IPS-18a (cell line): Measurements from ENCODE around the gene CYTH4.

Source experiments
- H3K27ac ChIP-seq: one replicate; pipeline ENCODE4 v1.5.1; 2013; ENCODE audit warnings: low read length
- H3K27me3 ChIP-seq: one replicate; pipeline ENCODE4 v1.6.1; 2013; ENCODE audit warnings: mild to moderate bottlenecking, low read length; ENCODE audit not compliant: control insufficient read depth, insufficient read depth
- H3K36me3 ChIP-seq: one replicate; pipeline ENCODE4 v1.6.1; 2013; ENCODE audit warnings: low read depth, low read length; ENCODE audit not compliant: control insufficient read depth
- H3K4me1 ChIP-seq: one replicate; pipeline ENCODE4 v1.6.1; 2013; ENCODE audit warnings: low read depth, low read length; ENCODE audit not compliant: control insufficient read depth
- H3K4me3 ChIP-seq: one replicate; pipeline ENCODE4 v1.5.1; 2013; ENCODE audit warnings: low read length
- H3K9ac ChIP-seq: one replicate; pipeline ENCODE4 v1.6.1; 2013; ENCODE audit warnings: mild to moderate bottlenecking, low read length, moderate library complexity
- H3K9me3 ChIP-seq: one replicate; pipeline ENCODE4 v1.6.1; 2013; ENCODE audit warnings: low read depth, low read length; ENCODE audit not compliant: control insufficient read depth

CYTH4 gene

DNA sequence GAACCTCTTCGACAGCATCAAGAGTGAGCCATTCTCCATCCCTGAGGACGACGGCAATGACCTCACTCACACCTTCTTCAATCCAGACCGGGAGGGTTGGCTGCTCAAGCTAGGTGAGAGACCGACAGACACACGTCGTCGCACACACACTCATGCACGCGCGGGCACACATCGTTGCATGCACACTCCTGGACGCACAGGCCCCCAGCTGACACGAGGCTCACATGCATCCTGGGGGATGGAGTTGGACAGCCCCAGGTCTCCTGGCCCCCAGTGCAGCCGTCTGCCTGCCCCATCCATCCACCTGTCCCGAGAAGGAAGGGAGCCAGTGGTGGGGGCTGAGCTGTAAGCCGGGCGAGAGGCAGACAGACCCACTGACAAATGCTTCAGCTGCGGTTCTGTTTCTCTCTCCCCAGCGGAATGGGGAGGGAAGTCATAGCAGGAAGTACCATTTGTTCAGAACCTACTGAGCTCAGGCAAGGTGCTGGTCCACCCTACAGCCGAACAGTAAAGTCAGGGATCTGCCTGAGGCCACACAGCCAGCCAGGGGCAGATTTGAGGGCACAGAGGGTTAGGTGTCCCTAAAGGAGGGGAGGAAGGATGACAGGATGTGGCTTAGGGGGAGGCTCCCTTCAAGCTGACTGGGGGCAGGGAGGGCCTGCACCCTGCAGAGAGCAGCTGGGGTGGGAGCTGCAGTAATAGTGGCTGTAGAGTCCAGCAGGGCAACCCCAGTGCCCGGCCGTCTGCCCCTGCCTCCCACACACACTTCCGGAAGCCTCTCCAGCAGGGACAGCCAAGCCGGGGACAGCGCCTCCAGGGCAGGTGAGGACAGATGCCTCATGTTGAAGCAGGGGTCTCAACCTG lies 27.1 kb downstream of the CYTH4 start:
- Histone ChIP-seq H3K36me3 (no peaks in the 10 kb centered on the region), H3K27me3 (peaks cover 3% of the 10 kb centered on the region), H3K9ac (no peak overlapping the region), H3K4me1 (peaks cover 23% of the 10 kb centered on the region), H3K9me3 (no peaks in the 10 kb centered on the region), H3K27ac (no peak overlapping the region), H3K4me3 (no peak overlapping the region)

DNA sequence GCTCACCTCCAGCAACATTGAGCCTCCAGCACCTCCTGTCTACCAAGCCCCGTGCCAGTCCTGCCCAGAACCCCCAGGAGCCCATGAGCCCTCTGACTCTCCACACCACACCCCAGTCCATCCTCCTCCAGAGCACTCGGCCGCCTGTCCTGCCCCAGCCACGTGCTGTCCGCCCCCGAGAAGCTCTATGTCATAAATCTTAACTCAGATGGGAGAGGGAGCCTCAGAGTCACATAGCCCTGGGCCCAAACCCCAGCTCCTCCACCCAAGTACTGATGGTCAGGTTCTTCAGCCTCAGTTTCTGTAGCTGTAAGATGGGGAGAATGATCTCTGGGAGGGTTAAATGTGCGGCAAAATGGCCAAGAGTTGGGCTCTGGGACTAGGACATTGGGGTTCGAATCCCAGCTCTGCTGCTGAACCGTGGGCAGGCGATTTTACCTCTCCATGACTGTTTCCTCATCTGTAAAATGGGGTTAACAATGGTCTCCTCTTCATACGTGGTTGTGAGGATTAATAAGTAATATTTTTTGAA lies 27.8 kb downstream of the CYTH4 start:
- H3K4me1 ChIP-seq, result peaks cover 16% of the 10 kb centered on the region
- H3K4me3 ChIP-seq, result no peak overlapping the region
- no peaks in the 10 kb centered on the region for H3K27me3 ChIP-seq
- no peak overlapping the region for H3K9ac ChIP-seq
- no peak overlapping the region for H3K27ac ChIP-seq
- no peaks in the 10 kb centered on the region for H3K9me3 ChIP-seq
- H3K36me3 ChIP-seq, result no peaks in the 10 kb centered on the region

DNA sequence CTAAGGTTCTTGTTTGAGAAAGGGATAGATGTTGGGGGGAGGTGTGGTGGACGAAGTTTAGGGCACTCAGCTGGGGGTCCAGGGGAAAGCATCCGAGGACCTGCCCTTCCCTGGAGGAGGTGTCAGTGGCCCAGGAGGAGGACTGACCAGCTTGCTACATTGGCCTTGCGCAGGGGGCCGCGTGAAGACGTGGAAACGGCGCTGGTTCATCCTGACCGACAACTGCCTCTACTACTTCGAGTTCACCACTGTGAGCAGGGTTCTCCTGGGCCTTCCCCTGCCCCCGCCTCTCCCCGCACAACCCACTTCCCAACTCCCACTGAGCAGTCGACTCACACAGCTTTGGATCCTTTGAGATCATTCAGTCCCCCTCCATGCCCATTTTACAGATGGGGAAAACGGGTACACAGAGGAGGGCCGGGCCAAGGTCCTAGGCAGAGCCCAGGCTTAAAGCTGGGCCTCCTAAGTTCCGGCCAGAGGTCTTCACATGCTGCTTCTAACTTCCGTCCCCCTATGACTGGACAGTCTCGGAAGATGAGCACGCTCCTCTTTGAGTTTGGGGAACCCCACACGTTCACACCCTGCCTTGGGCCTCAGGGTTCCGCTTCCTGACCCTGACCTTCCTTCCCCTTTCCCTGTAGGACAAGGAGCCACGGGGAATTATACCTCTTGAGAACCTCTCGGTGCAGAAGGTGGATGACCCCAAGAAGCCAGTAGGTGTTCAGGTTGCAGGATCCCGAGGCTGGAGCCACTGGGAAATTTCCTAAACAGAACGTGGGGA lies 28.7 kb downstream of the CYTH4 start:
- Histone ChIP-seq H3K36me3 (no peaks in the 10 kb centered on the region), H3K9ac (no peak overlapping the region), H3K27ac (no peak overlapping the region), H3K4me3 (no peak overlapping the region), H3K9me3 (no peaks in the 10 kb centered on the region), H3K4me1 (peaks cover 11% of the 10 kb centered on the region), H3K27me3 (no peaks in the 10 kb centered on the region)

DNA sequence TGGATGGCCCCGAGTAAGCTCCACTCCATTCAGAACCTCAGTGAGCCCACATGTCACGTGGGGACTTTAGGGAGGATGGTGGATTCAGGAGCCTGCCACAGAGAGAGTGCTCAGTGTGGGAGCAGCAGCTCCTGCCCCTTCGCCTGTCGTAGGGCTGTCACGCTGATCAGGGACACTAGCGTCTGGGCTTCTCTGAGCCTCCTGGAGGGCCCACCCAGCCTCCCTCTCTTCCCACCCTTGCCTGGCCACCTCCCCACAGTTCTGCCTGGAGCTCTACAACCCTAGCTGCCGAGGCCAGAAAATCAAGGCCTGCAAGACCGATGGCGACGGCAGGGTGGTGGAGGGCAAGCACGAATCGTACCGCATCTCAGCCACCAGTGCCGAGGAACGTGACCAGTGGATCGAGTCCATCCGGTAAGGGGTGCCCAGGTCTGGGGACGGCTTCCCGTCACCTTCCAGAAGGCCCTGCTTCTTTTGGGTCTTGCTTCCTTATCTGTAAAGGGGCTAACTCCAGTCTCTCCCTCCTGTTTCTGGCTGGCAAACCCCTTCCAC lies 29.5 kb downstream of the CYTH4 start:
- H3K9me3 ChIP-seq, result no peaks in the 10 kb centered on the region
- H3K9ac ChIP-seq, result no peak overlapping the region
- H3K4me3 ChIP-seq, result no peak overlapping the region
- no peaks in the 10 kb centered on the region for H3K36me3 ChIP-seq
- no peaks in the 10 kb centered on the region for H3K27me3 ChIP-seq
- peaks cover 11% of the 10 kb centered on the region for H3K4me1 ChIP-seq
- H3K27ac ChIP-seq, result no peak overlapping the region

DNA sequence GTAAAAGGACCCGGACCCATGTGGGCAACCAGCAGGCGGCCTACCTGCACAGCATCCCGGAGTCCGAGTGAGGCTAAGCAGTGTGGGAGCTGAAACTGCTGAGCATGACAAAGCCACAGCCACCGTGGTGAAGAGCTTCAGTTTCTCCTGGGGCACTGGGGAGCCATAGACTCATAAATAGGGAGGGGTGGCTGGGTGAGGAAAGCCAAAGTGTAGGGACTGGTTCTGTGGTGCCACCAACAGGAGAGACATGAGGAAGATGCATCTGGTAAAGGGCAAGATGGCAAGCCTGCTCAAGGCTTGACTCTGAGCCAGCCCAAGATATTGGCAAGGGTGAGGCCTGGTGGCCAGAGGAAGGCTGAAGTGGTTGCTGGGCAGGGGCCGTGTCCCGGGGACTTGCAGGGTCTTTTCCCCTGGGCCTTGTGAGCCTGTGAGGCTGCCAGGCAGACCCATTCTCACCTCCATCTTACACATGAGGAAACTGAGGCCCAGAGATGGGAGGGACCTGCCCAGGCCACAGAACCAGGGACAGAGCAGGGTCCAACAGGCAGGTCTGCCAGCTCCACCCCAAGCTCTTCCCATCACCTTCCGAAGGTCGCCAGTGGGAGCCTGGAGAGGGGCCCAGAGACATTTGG lies 30.4 kb downstream of the CYTH4 start:
- Histone ChIP-seq H3K9me3 (no peaks in the 10 kb centered on the region), H3K27me3 (no peaks in the 10 kb centered on the region), H3K27ac (no peak overlapping the region), H3K4me1 (peaks cover 3% of the 10 kb centered on the region), H3K9ac (no peak overlapping the region), H3K36me3 (no peaks in the 10 kb centered on the region), H3K4me3 (no peak overlapping the region)

DNA sequence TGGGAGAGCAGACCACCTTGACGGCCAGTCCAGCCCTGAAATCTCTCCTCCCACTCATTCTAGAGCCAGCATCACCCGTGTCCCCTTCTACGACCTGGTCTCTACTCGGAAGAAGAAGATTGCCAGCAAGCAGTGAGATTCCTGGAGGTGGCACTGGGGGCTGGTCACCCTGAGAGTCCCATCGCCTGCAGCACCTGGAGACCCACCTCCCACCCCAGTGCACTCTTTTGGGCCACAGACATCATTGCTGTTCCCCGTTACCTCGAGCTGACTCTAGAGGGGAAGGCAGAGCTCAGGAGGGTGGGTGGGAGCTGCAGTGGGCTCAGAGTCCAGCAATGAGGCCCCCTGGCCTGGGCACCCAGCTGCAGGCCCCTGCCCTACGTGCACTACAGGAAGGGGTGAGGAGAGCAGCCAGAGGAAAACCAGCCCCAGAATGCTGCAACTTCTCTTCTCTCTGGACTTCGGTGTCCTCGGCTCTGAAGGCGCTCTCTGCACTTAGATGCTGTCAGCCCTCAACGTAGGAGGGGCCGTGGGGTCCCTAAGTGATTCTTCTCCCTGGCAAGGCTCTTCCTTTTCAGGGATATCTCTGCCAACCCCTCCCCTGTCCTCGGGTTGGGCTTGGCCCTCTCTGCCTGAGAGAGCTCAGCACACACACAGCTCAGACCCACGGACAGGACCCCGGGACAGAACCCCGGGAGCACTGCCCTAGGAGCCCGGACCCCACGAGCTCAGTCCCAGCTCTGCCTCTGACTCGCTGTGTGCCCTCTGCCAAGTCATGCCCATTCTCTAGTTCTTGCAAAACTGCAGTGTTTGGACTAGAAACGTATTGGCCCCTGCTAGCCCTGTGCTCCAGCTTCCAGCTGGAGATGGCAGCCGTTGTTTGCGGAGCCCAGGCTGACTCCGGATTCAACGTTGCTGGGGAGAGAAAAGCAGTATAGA lies 31.3 kb downstream of the CYTH4 start:
- peaks cover 2% of the 10 kb centered on the region for H3K4me1 ChIP-seq
- H3K9me3 ChIP-seq, result no peaks in the 10 kb centered on the region

DNA sequence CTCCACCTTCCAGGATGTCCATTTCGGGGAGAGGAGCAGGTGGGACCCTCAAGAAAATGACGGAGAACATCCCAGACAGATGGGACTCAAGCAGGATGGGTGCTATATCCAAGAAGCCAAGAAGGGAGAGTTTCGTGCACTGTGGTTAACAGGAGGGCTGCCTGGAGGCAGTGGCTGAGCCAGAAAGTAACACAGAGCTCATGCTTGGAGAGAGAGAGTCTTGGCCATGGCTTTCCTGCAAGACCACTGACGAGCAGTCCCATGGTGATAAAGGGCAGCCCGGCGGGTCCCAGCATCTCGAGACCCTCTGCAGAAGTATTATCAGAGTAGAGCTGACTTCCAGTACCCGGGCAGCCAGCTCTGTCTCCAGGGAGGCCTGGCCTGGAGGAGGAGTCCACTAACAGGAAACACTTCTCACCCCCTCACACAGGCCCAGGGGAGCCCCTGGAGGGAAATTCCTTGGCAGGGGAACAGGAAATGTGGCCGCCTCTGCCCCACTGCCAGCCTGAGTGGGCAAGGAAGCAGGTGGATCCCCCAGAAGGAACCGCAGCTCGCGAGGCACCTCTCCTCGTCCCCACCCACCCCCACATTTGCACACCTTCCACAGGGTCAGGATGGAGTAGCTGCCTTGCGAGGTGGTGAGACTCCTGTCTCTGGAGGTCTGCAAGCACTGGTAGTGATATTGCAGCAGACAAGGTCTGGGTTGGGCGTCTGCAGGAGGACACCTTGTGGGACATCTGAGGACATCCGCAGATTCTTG lies 32.2 kb downstream of the CYTH4 start:
- Histone ChIP-seq H3K9me3 (no peaks in the 10 kb centered on the region), H3K27ac (no peak overlapping the region), H3K27me3 (no peaks in the 10 kb centered on the region), H3K36me3 (no peaks in the 10 kb centered on the region), H3K4me3 (no peak overlapping the region), H3K4me1 (peaks cover 2% of the 10 kb centered on the region), H3K9ac (no peak overlapping the region)

More for the DNA sequence above, 31.3 kb downstream of the CYTH4 start:
- H3K4me3 ChIP-seq, result no peak overlapping the region
- no peaks in the 10 kb centered on the region for H3K36me3 ChIP-seq
- H3K27ac ChIP-seq, result no peak overlapping the region
- H3K27me3 ChIP-seq, result no peaks in the 10 kb centered on the region
- H3K9ac ChIP-seq, result no peak overlapping the region

DNA sequence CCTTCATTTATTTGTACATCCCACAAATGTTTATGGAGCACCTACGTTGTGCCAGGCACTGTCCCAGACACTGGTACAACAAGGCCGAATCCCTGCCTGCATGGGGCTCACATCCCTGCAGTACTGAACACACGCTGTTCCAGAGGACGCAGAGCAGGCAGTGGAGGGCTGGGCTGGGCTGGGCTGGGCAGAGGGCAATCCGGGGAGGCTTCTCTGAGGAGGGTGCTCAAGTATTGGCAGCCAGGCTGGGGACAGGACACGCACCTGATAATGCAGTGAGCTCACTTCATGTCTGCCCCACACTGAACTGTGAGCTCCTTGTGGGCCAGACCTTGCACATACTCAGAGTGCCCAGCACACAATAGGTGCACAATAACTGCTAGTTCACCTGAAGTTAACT lies 34.1 kb downstream of the CYTH4 start:
- Histone ChIP-seq H3K4me3 (no peak overlapping the region), H3K36me3 (no peaks in the 10 kb centered on the region), H3K4me1 (no peaks in the 10 kb centered on the region), H3K9me3 (no peaks in the 10 kb centered on the region), H3K27me3 (no peaks in the 10 kb centered on the region), H3K27ac (no peak overlapping the region), H3K9ac (no peak overlapping the region)

DNA sequence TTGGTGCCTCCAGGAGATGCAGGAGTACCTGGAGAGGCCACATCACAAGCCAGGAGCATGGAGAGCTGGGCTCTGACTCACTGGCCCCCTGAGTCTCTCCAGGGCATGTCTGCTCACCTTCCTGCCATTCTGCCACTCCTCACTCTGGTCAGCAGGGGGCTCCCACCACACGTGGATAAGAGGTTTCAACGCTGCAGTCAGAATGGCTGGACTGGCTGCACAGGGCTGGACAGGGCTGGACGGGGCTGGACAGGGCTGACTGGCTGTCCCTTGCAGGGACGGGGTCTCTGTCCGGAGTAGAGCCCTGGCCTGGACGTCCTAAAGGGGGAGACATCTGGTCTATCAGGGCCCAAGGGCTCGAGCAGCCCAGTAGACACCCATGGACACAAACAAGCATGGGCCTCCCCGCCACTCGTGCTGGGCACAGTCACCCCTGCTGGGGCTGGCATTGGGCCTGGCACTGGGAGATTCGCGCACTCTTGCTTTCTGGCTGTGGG lies 34.6 kb downstream of the CYTH4 start:
- no peak overlapping the region for H3K9ac ChIP-seq
- no peaks in the 10 kb centered on the region for H3K27me3 ChIP-seq
- no peaks in the 10 kb centered on the region for H3K9me3 ChIP-seq
- H3K4me1 ChIP-seq, result no peaks in the 10 kb centered on the region
- H3K4me3 ChIP-seq, result no peak overlapping the region
- no peaks in the 10 kb centered on the region for H3K36me3 ChIP-seq
- no peak overlapping the region for H3K27ac ChIP-seq

DNA sequence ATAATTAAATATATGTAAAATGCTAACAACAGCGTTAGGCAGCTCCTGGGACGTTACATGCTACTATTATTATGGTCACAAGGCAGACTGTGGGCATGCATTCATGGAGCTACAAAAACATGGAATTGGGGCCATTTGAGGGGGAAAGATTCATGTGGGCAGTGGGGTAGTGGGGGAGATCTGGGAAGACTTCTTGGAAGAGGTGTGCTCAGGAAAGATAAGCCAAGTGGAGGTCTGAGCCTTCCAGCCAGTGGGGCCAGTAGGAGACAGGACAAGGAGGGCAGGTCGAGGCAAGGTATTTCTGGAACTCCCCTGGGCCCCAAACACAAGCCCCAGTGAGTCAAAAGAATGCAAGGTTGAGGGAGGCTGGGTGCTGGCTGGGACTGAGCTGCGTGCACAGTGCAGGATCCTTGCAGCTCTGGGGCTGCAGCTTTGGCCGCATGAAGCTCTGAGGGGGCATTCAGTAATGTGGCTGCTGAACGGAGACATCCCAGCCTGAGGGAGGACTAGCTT lies 35.4 kb downstream of the CYTH4 start:
- no peaks in the 10 kb centered on the region for H3K4me1 ChIP-seq
- peaks cover 4% of the 10 kb centered on the region for H3K27me3 ChIP-seq
- no peaks in the 10 kb centered on the region for H3K36me3 ChIP-seq
- H3K4me3 ChIP-seq, result no peak overlapping the region
- no peak overlapping the region for H3K9ac ChIP-seq
- H3K27ac ChIP-seq, result no peak overlapping the region
- H3K9me3 ChIP-seq, result no peaks in the 10 kb centered on the region
